HCT116 (cell line): Measurements from ENCODE around the gene ERMARD. TPM values are rescaled to one million over a fixed set of nuclear protein-coding genes. Genes with fewer than 3 reads are reported as not detected.

ENCODE experiments used
- ATAC-seq: fragments of 200-7000 bp; cut with Tn5 transposase; 2 replicates; pipeline ENCODE4 v1.9.1; 2020; ENCODE audit warnings: mild to moderate bottlenecking, moderate library complexity
- BruUV-seq: library from RNA; stranded (reverse); fragments of 400-500 nt; replicated peaks from 2 replicates; lab custom pipeline; 2021; lab: Mats Ljungman, UMichigan
- CTCF ChIA-PET: fragments of 300-600 bp; sonication (Branson Sonifier 250); formaldehyde crosslinking; loops from one replicate; lab custom pipeline; 2021; ENCODE audit warnings: antibody characterized with exemption; lab: Charles Lee
- POLR2A ChIA-PET: fragments of 300-600, 350-600 bp; sonication (Branson Sonifier 250); formaldehyde crosslinking; loops from one replicate; lab custom pipeline; 2021; ENCODE audit warnings: antibody characterized with exemption; lab: Charles Lee
- RAD21 ChIA-PET, 2 experiments: fragments of 300-600 bp; sonication (Branson Sonifier 250); formaldehyde crosslinking; loops; one replicate each; lab custom pipeline; 2023; ENCODE audit warnings: low total read pairs in 2 of 2; ENCODE audit not compliant: uncharacterized antibody in 2 of 2, unreplicated experiment in 2 of 2, low non-redundant PET in 1 of 2; lab: Charles Lee
- DNase-seq: peaks from one replicate; pipeline ENCODE4 v3.0.0-alpha.2; 2010; ENCODE audit warnings: low read depth, low spot score
- H2AFZ ChIP-seq: fragments of 200-600 bp; shearing (Covaris generic), sonication (generic); 2 replicates; pipeline ENCODE4 v1.6.1; 2017; ENCODE audit warnings: low read depth, mixed run types, mixed read lengths, antibody characterized with exemption, low read length; ENCODE audit not compliant: poor library complexity, severe bottlenecking
- H3K27ac ChIP-seq: 2 replicates; pipeline ENCODE4 v1.5.1; 2012; ENCODE audit warnings: low read depth, low read length
- H3K27me3 ChIP-seq: fragments of 200-600 bp; sonication (generic); 2 replicates; pipeline ENCODE4 v1.6.1; 2016; ENCODE audit warnings: mixed run types, low read length, mixed read lengths; ENCODE audit not compliant: insufficient read depth
- H3K36me3 ChIP-seq, 2 experiments: fragments of 200-500 bp in 1 of 2; fragments of 200-600 bp in 1 of 2; sonication (Bioruptor generic) in 1 of 2; sonication (generic) in 1 of 2; 2 replicates each; pipeline versions ENCODE4 v1.5.1 to v1.6.1; 2014 to 2016; ENCODE audit warnings: low read length in 2 of 2, inconsistent platforms in 1 of 2, mixed read lengths in 1 of 2, mixed run types in 1 of 2; ENCODE audit not compliant: insufficient read depth in 2 of 2, control insufficient read depth in 1 of 2
- H3K4me1 ChIP-seq, 2 experiments: fragments of 200-600 bp in 1 of 2; sonication (generic) in 1 of 2; 2 replicates each; pipeline versions ENCODE4 v1.5.1 to v1.6.1; 2012 to 2017; ENCODE audit warnings: low read length in 2 of 2, inconsistent platforms in 1 of 2, mild to moderate bottlenecking in 1 of 2, mixed read lengths in 1 of 2, mixed run types in 1 of 2, moderate library complexity in 1 of 2; ENCODE audit not compliant: insufficient read depth in 2 of 2, control insufficient read depth in 1 of 2
- H3K4me2 ChIP-seq: fragments of 200-600 bp; sonication (generic); 2 replicates; pipeline ENCODE4 v1.6.1; 2017; ENCODE audit warnings: mixed run types, low read length, mixed read lengths
- H3K4me3 ChIP-seq, 2 experiments: fragments of 200-600 bp in 1 of 2; sonication (generic) in 1 of 2; replicated peaks in 1 of 2; 2 replicates each; pipeline ENCODE4 v1.5.1; 2011 to 2016; ENCODE audit warnings: low read length in 2 of 2, control low read depth in 1 of 2, low read depth in 1 of 2, mild to moderate bottlenecking in 1 of 2, mixed read lengths in 1 of 2, mixed run types in 1 of 2
- H3K79me2 ChIP-seq: fragments of 200-600 bp; sonication (generic); 2 replicates; pipeline ENCODE4 v1.6.1; 2017; ENCODE audit warnings: mild to moderate bottlenecking, mixed run types, low read length, moderate library complexity, mixed read lengths; ENCODE audit not compliant: insufficient read depth
- H3K9ac ChIP-seq: fragments of 200-600 bp; sonication (generic); 2 replicates; pipeline ENCODE4 v1.6.1; 2016; ENCODE audit warnings: low read length, mixed read lengths
- H3K9me2 ChIP-seq: fragments of 200-600 bp; sonication (generic), shearing (Covaris generic); 2 replicates; pipeline ENCODE4 v1.6.1; 2017; ENCODE audit warnings: mixed run types, mild to moderate bottlenecking, moderate library complexity; ENCODE audit not compliant: insufficient read depth
- H3K9me3 ChIP-seq, 2 experiments: fragments of 200-500 bp in 1 of 2; fragments of 200-600 bp in 1 of 2; sonication (Bioruptor generic) in 1 of 2; sonication (generic) in 1 of 2; 2 replicates each; pipeline ENCODE4 v1.6.1; 2014 to 2017; ENCODE audit warnings: low read length in 2 of 2, mixed read lengths in 2 of 2, inconsistent platforms in 1 of 2, low read depth in 1 of 2, mild to moderate bottlenecking in 1 of 2, mixed run types in 1 of 2, moderate library complexity in 1 of 2; ENCODE audit not compliant: control insufficient read depth in 1 of 2, insufficient read depth in 1 of 2
- H4K20me1 ChIP-seq: fragments of 200-600 bp; sonication (generic), shearing (Covaris generic); 2 replicates; pipeline ENCODE4 v1.6.1; 2017; ENCODE audit warnings: mixed run types, mild to moderate bottlenecking, moderate library complexity; ENCODE audit not compliant: insufficient read depth
- CBX3 ChIP-seq: IDR thresholded peaks from 2 replicates; pipeline ENCODE4 v1.6.1; 2012; ENCODE audit warnings: low read depth
- CEBPB ChIP-seq: IDR thresholded peaks from 2 replicates; pipeline ENCODE4 v1.6.1; 2012; ENCODE audit warnings: low read depth
- ELF1 ChIP-seq: IDR thresholded peaks from 2 replicates; pipeline ENCODE4 v1.6.1; 2012; ENCODE audit warnings: low read depth, borderline replicate concordance
- EZH2 ChIP-seq: fragments of 200-600 bp; sonication (generic); IDR thresholded peaks from 2 replicates; pipeline ENCODE4 v1.6.1; 2017; ENCODE audit warnings: antibody characterized with exemption, mixed run types
- FOSL1 ChIP-seq: IDR thresholded peaks from 2 replicates; pipeline ENCODE4 v1.6.1; 2012; ENCODE audit warnings: low read depth
- POLR2A ChIP-seq: IDR thresholded peaks from 2 replicates; pipeline ENCODE4 v1.7.0; 2011; ENCODE audit warnings: borderline replicate concordance; ENCODE audit not compliant: insufficient read depth, insufficient read length; ENCODE audit errors: extremely low read depth
- SRF ChIP-seq: IDR thresholded peaks from 2 replicates; pipeline ENCODE4 v1.6.1; 2012; ENCODE audit warnings: low read depth
- YY1 ChIP-seq: IDR thresholded peaks from 2 replicates; pipeline ENCODE4 v1.6.1; 2011; ENCODE audit warnings: low read length, low read depth, moderate library complexity, mild to moderate bottlenecking; ENCODE audit not compliant: insufficient replicate concordance; ENCODE audit errors: extremely low read depth
- ZFX ChIP-seq: fragments of 450-650 bp; IDR thresholded peaks from 2 replicates; pipeline ENCODE4 v1.6.1; 2017
- intact Hi-C: fragments of 100-400 bp; cut with micrococcal nuclease; formaldehyde crosslinking; loops from 2 replicates; pipeline ENCODE4 v1.10.0; 2022
- total RNA-seq: library from RNA; stranded (reverse); gene quantifications from one replicate; pipeline ENCODE4 v1.2.1, GENCODE V29; 2021; ENCODE audit not compliant: unreplicated experiment
- TF ChIP-seq, protein P1 (sequence below), 3 experiments: fragments of 200-600 bp in 1 of 3; sonication (generic) in 1 of 3; IDR thresholded peaks in 2 of 3; conservative IDR thresholded peaks in 1 of 3; 2 replicates each; pipeline ENCODE4 v1.5.1; 2012 to 2017; ENCODE audit warnings: low read depth in 2 of 3, low read length in 2 of 3, antibody characterized with exemption in 1 of 3, borderline replicate concordance in 1 of 3, control low read depth in 1 of 3, mild to moderate bottlenecking in 1 of 3, mixed read lengths in 1 of 3, mixed run types in 1 of 3, moderate library complexity in 1 of 3; ENCODE audit not compliant: insufficient read depth in 1 of 3
- TF ChIP-seq, protein P2 (sequence below): IDR thresholded peaks from 2 replicates; pipeline ENCODE4 v1.6.1; 2012; ENCODE audit warnings: low read depth
- TF ChIP-seq, protein P3 (sequence below): IDR thresholded peaks from 2 replicates; pipeline ENCODE4 v1.6.1; 2012

ERMARD gene
- total RNA-seq, 1 experiment from 2014 or later = 24.7 TPM

- Histone ChIP-seq H3K79me2 (no peaks in the 10 kb centered on the region), H2AFZ (no peak overlapping the region), H3K27ac (no peak overlapping the region), H3K36me3 (no peaks in the 10 kb centered on the region; a peak in 1 of 4 replicates), H3K4me1 (no peaks in the 10 kb centered on the region), H3K9me2 (no peaks in the 10 kb centered on the region), H3K9me3 (no peaks in the 10 kb centered on the region), H4K20me1 (no peaks in the 10 kb centered on the region), H3K4me3 (no peak overlapping the region), H3K9ac (no peak overlapping the region), H3K4me2 (no peak overlapping the region), H3K27me3 (no peaks in the 10 kb centered on the region)
- TF ChIP-seq POLR2A (no peak), SRF (no peak), ZFX (no peak), FOSL1 (no peak), YY1 (no peak), CBX3 (no peak), CEBPB (no peak), ELF1 (no peak), EZH2 (no peak)
- TF ChIP-seq, protein P1, sequence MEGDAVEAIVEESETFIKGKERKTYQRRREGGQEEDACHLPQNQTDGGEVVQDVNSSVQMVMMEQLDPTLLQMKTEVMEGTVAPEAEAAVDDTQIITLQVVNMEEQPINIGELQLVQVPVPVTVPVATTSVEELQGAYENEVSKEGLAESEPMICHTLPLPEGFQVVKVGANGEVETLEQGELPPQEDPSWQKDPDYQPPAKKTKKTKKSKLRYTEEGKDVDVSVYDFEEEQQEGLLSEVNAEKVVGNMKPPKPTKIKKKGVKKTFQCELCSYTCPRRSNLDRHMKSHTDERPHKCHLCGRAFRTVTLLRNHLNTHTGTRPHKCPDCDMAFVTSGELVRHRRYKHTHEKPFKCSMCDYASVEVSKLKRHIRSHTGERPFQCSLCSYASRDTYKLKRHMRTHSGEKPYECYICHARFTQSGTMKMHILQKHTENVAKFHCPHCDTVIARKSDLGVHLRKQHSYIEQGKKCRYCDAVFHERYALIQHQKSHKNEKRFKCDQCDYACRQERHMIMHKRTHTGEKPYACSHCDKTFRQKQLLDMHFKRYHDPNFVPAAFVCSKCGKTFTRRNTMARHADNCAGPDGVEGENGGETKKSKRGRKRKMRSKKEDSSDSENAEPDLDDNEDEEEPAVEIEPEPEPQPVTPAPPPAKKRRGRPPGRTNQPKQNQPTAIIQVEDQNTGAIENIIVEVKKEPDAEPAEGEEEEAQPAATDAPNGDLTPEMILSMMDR (IDR thresholded peaks at IDR 0.05 in 2 of 3, conservative IDR thresholded peaks at IDR 0.05 in 1 of 3; ENCODE audit: borderline replicate concordance in 1 of 3, insufficient read depth in 1 of 3, low read depth in 2 of 3, low read length in 2 of 3) = no peak
- TF ChIP-seq, protein P2, sequence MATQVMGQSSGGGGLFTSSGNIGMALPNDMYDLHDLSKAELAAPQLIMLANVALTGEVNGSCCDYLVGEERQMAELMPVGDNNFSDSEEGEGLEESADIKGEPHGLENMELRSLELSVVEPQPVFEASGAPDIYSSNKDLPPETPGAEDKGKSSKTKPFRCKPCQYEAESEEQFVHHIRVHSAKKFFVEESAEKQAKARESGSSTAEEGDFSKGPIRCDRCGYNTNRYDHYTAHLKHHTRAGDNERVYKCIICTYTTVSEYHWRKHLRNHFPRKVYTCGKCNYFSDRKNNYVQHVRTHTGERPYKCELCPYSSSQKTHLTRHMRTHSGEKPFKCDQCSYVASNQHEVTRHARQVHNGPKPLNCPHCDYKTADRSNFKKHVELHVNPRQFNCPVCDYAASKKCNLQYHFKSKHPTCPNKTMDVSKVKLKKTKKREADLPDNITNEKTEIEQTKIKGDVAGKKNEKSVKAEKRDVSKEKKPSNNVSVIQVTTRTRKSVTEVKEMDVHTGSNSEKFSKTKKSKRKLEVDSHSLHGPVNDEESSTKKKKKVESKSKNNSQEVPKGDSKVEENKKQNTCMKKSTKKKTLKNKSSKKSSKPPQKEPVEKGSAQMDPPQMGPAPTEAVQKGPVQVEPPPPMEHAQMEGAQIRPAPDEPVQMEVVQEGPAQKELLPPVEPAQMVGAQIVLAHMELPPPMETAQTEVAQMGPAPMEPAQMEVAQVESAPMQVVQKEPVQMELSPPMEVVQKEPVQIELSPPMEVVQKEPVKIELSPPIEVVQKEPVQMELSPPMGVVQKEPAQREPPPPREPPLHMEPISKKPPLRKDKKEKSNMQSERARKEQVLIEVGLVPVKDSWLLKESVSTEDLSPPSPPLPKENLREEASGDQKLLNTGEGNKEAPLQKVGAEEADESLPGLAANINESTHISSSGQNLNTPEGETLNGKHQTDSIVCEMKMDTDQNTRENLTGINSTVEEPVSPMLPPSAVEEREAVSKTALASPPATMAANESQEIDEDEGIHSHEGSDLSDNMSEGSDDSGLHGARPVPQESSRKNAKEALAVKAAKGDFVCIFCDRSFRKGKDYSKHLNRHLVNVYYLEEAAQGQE = no peak
- TF ChIP-seq, protein P3, sequence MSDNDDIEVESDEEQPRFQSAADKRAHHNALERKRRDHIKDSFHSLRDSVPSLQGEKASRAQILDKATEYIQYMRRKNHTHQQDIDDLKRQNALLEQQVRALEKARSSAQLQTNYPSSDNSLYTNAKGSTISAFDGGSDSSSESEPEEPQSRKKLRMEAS = no peak
- ATAC-seq = no peak
- ChIA-PET POLR2A (no interaction called here), RAD21 (no interaction called here), CTCF (no interaction called here)
- no peak for DNase-seq
- no TSS peak for BruUV-seq
- intact Hi-C loops = no loop called here
Measured at GRCh38 chr6:169783401-169783800, 32.0 kb downstream of the ERMARD start.
